Measurements from ENCODE around the gene LCN15.
A peak's percentile ranks its signal among the peaks of the same experiment; 100 is the strongest.

Gene LCN15

GRCh38 chr9:136728080-136728547 lies 36.2 kb downstream of the LCN15 start (continued):
- TF ChIP-seq ZNF645 (tag by site-specific recombination; IDR thresholded peaks at IDR 0.05), result no peak
- TF ChIP-seq MZF1 (tag by site-specific recombination; IDR thresholded peaks at IDR 0.05; ENCODE audit: borderline replicate concordance), result peak; percentile 38; the same call in 1 of the 2 replicates
- TF ChIP-seq ZNF600 (tag by site-specific recombination; IDR thresholded peaks at IDR 0.05), result no peak
- no peak for TF ChIP-seq ZNF48 (tag by site-specific recombination; IDR thresholded peaks at IDR 0.05)
- TF ChIP-seq KLF8 (tag by site-specific recombination; IDR thresholded peaks at IDR 0.05), result peak; percentile 97
- no peak for TF ChIP-seq ZNF175 (tag by site-specific recombination; IDR thresholded peaks at IDR 0.05)
- TF ChIP-seq ZFP3 (tag by site-specific recombination; IDR thresholded peaks at IDR 0.05; ENCODE audit: low read depth), result no peak
- peak; percentile 71; the same call in 1 of the 2 replicates for TF ChIP-seq PRDM4 (tag by site-specific recombination; IDR thresholded peaks at IDR 0.05)
- peak; percentile 73 for TF ChIP-seq YY1 (tag by site-specific recombination; IDR thresholded peaks at IDR 0.05)
- TF ChIP-seq GLIS2 (tag by site-specific recombination; IDR thresholded peaks at IDR 0.05), result peak; percentile 86
- TF ChIP-seq ZNF704 (tag by site-specific recombination; IDR thresholded peaks at IDR 0.05), result no peak
- peak; percentile 90 for TF ChIP-seq KLF10 (tag by site-specific recombination; IDR thresholded peaks at IDR 0.05)
- peak; percentile 45; the same call in 1 of the 2 replicates for TF ChIP-seq ZNF449 (tag by site-specific recombination; IDR thresholded peaks at IDR 0.05)
- peak; percentile 40; the same call in 1 of the 2 replicates for TF ChIP-seq ZFP69B (tag by site-specific recombination; IDR thresholded peaks at IDR 0.05)
- peak; percentile 71; the same call in 1 of the 2 replicates for TF ChIP-seq ZBTB6 (tag by site-specific recombination; IDR thresholded peaks at IDR 0.05)
- no peak for TF ChIP-seq ZBTB7A (tag by site-specific recombination; IDR thresholded peaks at IDR 0.05; ENCODE audit: low read depth)
- TF ChIP-seq CTCF (tag by site-specific recombination; IDR thresholded peaks at IDR 0.05), result peak; percentile 98
- TF ChIP-seq ZNF133 (tag by site-specific recombination; IDR thresholded peaks at IDR 0.05), result no peak
- TF ChIP-seq ZSCAN30 (tag by site-specific recombination; IDR thresholded peaks at IDR 0.05), result peak; percentile 97
- TF ChIP-seq SP7 (tag by site-specific recombination; IDR thresholded peaks at IDR 0.05), result peak; percentile 86
- TF ChIP-seq KLF9 (tag by site-specific recombination; IDR thresholded peaks at IDR 0.05; ENCODE audit: low read depth), result peak; percentile 95
- no peak for TF ChIP-seq ZNF302 (tag by site-specific recombination; IDR thresholded peaks at IDR 0.05; ENCODE audit: low read depth)
- TF ChIP-seq ZNF335 (tag by site-specific recombination; conservative IDR thresholded peaks at IDR 0.05), result no peak
- TF ChIP-seq ZNF518A (tag by site-specific recombination; conservative IDR thresholded peaks at IDR 0.05; ENCODE audit: low read depth), result no peak

Measured in HEK293 (cell line).